HL-60 (cell line): ENCODE measurements around the gene POLR1H.

Experiments
- DNase-seq, 2 experiments: peaks; one replicate each; pipeline ENCODE4 v3.0.0-alpha.2; 2010 to 2020; ENCODE audit warnings: low read depth in 1 of 2, low spot score in 1 of 2
- H3K27ac ChIP-seq: fragments of 250-450 bp; sonication (Bioruptor Pico); replicated peaks from 2 replicates; pipeline ENCODE4 v1.5.1; 2020; ENCODE audit warnings: mild to moderate bottlenecking, moderate library complexity
- H3K27me3 ChIP-seq: fragments of 250-450 bp; sonication (Bioruptor Pico); 2 replicates; pipeline ENCODE4 v1.5.1; 2021; ENCODE audit warnings: mild to moderate bottlenecking, moderate library complexity; ENCODE audit not compliant: insufficient read depth, poor library complexity, severe bottlenecking
- H3K4me3 ChIP-seq: replicated peaks from 2 replicates; pipeline ENCODE4 v1.5.1; 2011; ENCODE audit warnings: mild to moderate bottlenecking, control low read depth, low read length; ENCODE audit not compliant: insufficient read depth
- GABPA ChIP-seq: IDR thresholded peaks from 2 replicates; pipeline ENCODE4 v1.6.1; 2012; ENCODE audit warnings: low read depth
- POLR2AphosphoS5 ChIP-seq: IDR thresholded peaks from 2 replicates; pipeline ENCODE4 v1.6.1; 2012; ENCODE audit warnings: low read depth
- REST ChIP-seq: IDR thresholded peaks from 2 replicates; pipeline ENCODE4 v1.6.1; 2012; ENCODE audit warnings: low read depth; ENCODE audit not compliant: insufficient replicate concordance
- SPI1 ChIP-seq: IDR thresholded peaks from 2 replicates; pipeline ENCODE4 v1.6.1; 2012; ENCODE audit warnings: low read depth, mild to moderate bottlenecking, borderline replicate concordance
- long read RNA-seq: library from polyadenylated mRNA; unstranded; transcript quantifications from one replicate; pipeline ENCODE4 v2.0.0, GENCODE V29; 2020
- TF ChIP-seq, protein P1 (sequence below): IDR thresholded peaks from one replicate; pipeline ENCODE4 v1.5.1; 2011; ENCODE audit warnings: low read length, control low read depth, inconsistent platforms; ENCODE audit not compliant: insufficient read depth

POLR1H gene
- long read RNA-seq, transcript ZNRD1-202 (5 exons, 743 nt), result minor isoform, 15 of 42 reads
- long read RNA-seq, transcript ZNRD1-201 (4 exons, 864 nt), result major isoform, 18 of 42 reads
- long read RNA-seq, partial matches to known transcripts, result 1 of 42 reads
- long read RNA-seq, other reads (novel, unspliced or antisense), result 3 of 42 reads

DNA sequence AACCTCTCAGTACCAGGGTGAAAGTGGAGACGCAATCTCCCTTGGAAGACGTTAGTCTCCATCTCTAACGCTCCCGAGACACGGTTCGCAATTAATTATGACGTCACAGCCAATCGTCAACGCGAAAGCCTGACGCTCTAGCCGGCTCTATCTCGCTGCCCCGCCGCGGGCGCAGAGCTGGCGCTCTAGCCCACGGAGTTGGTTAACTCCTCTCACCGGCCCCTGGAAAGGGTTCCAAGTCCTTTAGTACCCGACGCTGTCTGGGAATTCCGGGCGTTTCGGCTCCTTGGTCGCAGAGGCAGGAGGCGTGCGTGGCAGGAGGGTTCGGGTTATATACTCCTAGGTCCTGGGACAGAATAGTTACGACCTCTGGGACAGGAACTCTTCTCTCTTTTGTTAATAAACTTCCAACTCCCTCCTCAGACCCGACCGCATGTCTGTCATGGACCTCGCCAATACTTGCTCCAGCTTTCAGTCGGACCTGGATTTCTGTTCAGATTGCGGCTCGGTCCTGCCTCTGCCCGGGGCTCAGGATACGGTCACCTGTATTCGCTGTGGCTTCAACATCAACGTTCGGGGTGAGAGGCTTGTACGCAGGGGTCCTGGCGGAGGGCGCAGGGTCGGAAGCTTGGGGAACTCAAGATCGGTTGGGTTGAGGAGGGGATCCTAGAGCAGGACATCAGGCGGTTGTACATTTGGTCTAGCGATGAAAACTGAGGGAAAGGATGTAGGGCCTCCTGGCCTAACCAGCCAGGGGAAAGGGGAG, at the start of gene POLR1H:
Gene POLR1H (plus strand): TSS at position 174 of the 766 bp plus-strand sequence. CDS start 260 bp downstream, at position 434.
- Histone ChIP-seq H3K27ac (peak within 1 kb of the TSS; percentile 89), H3K27me3 (no peaks in the 10 kb centered on the region), H3K4me3 (peak within 1 kb of the TSS; percentile 70)
- TF ChIP-seq SPI1 (no peak), GABPA (no peak; the same call in 1 of the 2 replicates), REST (peak; percentile 36), POLR2AphosphoS5 (peak; percentile 83)
- DNase-seq, result peak; percentile 89 to 97

- Histone ChIP-seq H3K4me3 (no peak overlapping the region), H3K27me3 (no peaks in the 10 kb centered on the region), H3K27ac (no peak overlapping the region)
- TF ChIP-seq, protein P1, sequence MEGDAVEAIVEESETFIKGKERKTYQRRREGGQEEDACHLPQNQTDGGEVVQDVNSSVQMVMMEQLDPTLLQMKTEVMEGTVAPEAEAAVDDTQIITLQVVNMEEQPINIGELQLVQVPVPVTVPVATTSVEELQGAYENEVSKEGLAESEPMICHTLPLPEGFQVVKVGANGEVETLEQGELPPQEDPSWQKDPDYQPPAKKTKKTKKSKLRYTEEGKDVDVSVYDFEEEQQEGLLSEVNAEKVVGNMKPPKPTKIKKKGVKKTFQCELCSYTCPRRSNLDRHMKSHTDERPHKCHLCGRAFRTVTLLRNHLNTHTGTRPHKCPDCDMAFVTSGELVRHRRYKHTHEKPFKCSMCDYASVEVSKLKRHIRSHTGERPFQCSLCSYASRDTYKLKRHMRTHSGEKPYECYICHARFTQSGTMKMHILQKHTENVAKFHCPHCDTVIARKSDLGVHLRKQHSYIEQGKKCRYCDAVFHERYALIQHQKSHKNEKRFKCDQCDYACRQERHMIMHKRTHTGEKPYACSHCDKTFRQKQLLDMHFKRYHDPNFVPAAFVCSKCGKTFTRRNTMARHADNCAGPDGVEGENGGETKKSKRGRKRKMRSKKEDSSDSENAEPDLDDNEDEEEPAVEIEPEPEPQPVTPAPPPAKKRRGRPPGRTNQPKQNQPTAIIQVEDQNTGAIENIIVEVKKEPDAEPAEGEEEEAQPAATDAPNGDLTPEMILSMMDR, result peak; percentile 63
- TF ChIP-seq SPI1, result no peak
- DNase-seq, result no peak
Measured at GRCh38 chr6:30013291-30013922, 47.7 kb upstream of the POLR1H start.

- TF ChIP-seq POLR2AphosphoS5 (no peak), REST (no peak), SPI1 (no peak), GABPA (no peak)
- TF ChIP-seq, protein P1, result no peak
- H3K27ac ChIP-seq, result no peak overlapping the region
- H3K4me3 ChIP-seq, result no peak overlapping the region
- no peaks in the 10 kb centered on the region for H3K27me3 ChIP-seq
- no peak for DNase-seq
Measured at GRCh38 chr6:30019819-30020218, 41.2 kb upstream of the POLR1H start.

DNA sequence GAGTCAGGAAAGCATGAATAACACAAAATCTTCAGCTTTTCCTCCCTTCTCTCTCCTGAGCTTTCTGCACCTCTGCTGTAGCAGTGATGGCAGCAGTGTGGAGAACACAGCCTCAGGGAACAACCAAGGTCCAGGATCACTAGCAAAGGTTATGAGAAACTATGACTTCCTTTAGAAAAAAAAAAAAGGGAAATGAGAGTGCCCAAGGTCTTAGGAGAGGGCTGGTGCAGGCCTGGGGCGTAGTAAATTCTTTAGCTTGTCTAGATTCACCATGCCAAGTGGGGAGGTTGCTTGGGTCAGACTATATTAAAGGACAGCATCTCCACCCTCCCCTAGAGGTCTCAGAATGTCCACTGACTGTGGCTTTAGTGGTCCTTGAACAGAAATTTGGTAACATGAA, 40.4 kb upstream of the POLR1H start:
- TF ChIP-seq, protein P1, result no peak
- peak; percentile 30; the same call in 1 of the 2 replicates for TF ChIP-seq SPI1
- DNase-seq, result no peak
- Histone ChIP-seq H3K4me3 (no peak overlapping the region), H3K27ac (no peak overlapping the region), H3K27me3 (no peaks in the 10 kb centered on the region)
